NCI-H187 (cell line): ENCODE measurements around the gene PODNL1.
"Not testable (repeated sequence)": the region's sequence is repeated elsewhere in the genome, so short reads cannot be mapped to it uniquely, and the experiment has no call there.

Experiments
- DNase-seq, 2 experiments: peaks; one replicate each; lab custom pipeline; 2025; lab: John Stamatoyannopoulos, UW

The PODNL1 gene

GRCh38 chr19:13926715-13927114 lies 11.5 kb downstream of the PODNL1 start:
- no peak for DNase-seq

GRCh38 chr19:13926010-13926409 lies 12.2 kb downstream of the PODNL1 start:
- no peak for DNase-seq

GRCh38 chr19:13923194-13923987 lies 14.8 kb downstream of the PODNL1 start:
- DNase-seq = no peak

GRCh38 chr19:13922118-13922517 lies 16.1 kb downstream of the PODNL1 start:
- DNase-seq = not testable (repeated sequence)

- no peak for DNase-seq
Observed at GRCh38 chr19:13920940-13921747, 17.1 kb downstream of the PODNL1 start.

- DNase-seq = no peak
Observed at GRCh38 chr19:13920524-13920923, 17.7 kb downstream of the PODNL1 start.

- DNase-seq = no peak
Observed at GRCh38 chr19:13918726-13919411, 19.3 kb downstream of the PODNL1 start.

GRCh38 chr19:13917888-13918406 lies 20.3 kb downstream of the PODNL1 start:
- no peak for DNase-seq

- DNase-seq = no peak
Observed at GRCh38 chr19:13914777-13915176, 23.4 kb downstream of the PODNL1 start.

GRCh38 chr19:13913352-13913751 lies 24.9 kb downstream of the PODNL1 start:
- DNase-seq = no peak

- DNase-seq = no peak
Observed at GRCh38 chr19:13909430-13909829, 28.8 kb downstream of the PODNL1 start.

GRCh38 chr19:13908674-13909073 lies 29.5 kb downstream of the PODNL1 start:
- DNase-seq = no peak

- DNase-seq = no peak
Observed at GRCh38 chr19:13906910-13907309, 31.3 kb downstream of the PODNL1 start.

- no peak for DNase-seq
Observed at GRCh38 chr19:13906521-13906904, 31.7 kb downstream of the PODNL1 start.

GRCh38 chr19:13905634-13906520 lies 32.3 kb downstream of the PODNL1 start, which contains the start of the genes BRME1 and CC2D1A:
TSS of gene BRME1 (minus strand) at chr19:13906117. CDS start at chr19:13904892, 1,225 bp downstream.
TSS of gene CC2D1A (plus strand) at chr19:13906201. CDS start at chr19:13906442, 241 bp downstream.
- peak; percentile 50 to 72 for DNase-seq

- no peak for DNase-seq
Observed at GRCh38 chr19:13902993-13903555, 35.1 kb downstream of the PODNL1 start.

- DNase-seq = no peak
Observed at GRCh38 chr19:13899912-13900584, 38.2 kb downstream of the PODNL1 start.

- no peak for DNase-seq
Observed at GRCh38 chr19:13899393-13899792, 38.8 kb downstream of the PODNL1 start.

GRCh38 chr19:13896227-13896626 lies 42.0 kb downstream of the PODNL1 start:
- no peak for DNase-seq

- no peak for DNase-seq
Observed at GRCh38 chr19:13894552-13894951, 43.7 kb downstream of the PODNL1 start.
